HTR-8/SVneo (cell line): ENCODE results near the gene LDLRAD3.

Source experiments
- DNase-seq: peaks from one replicate; pipeline ENCODE4 v3.0.0; 2011; ENCODE audit warnings: low spot score, mixed read lengths; ENCODE audit not compliant: insufficient read length
- FAIRE-seq: peaks from 2 replicates; lab custom pipeline; 2011; peaks lifted over from hg19 to GRCh38; lab: Jason Lieb, UNC

Gene LDLRAD3

GRCh38 chr11:36149538-36150242 is 205.8 kb downstream of the LDLRAD3 start:
- FAIRE-seq (peak; percentile 96), DNase-seq (peak; percentile 96)

GRCh38 chr11:36150986-36151385 is 207.1 kb downstream of the LDLRAD3 start:
- no peak for DNase-seq

GRCh38 chr11:36151933-36152580 is 208.2 kb downstream of the LDLRAD3 start:
- no peak for FAIRE-seq
- no peak for DNase-seq

More at GRCh38 chr11:36150986-36151385, 207.1 kb downstream of the LDLRAD3 start:
- FAIRE-seq, result no peak

GRCh38 chr11:36153551-36153950 is 209.7 kb downstream of the LDLRAD3 start:
- DNase-seq, result no peak
- no peak for FAIRE-seq

- FAIRE-seq (no peak), DNase-seq (no peak)
Observed at GRCh38 chr11:36155124-36155561, 211.3 kb downstream of the LDLRAD3 start.

GRCh38 chr11:36155770-36156160 is 211.9 kb downstream of the LDLRAD3 start:
- DNase-seq (no peak), FAIRE-seq (no peak)

GRCh38 chr11:36156161-36156816 is 212.4 kb downstream of the LDLRAD3 start:
- no peak for FAIRE-seq

GRCh38 chr11:36156817-36157519 is 213.1 kb downstream of the LDLRAD3 start:
- DNase-seq (no peak), FAIRE-seq (no peak)

More at GRCh38 chr11:36156161-36156816, 212.4 kb downstream of the LDLRAD3 start:
- DNase-seq, result no peak

- no peak for FAIRE-seq
- DNase-seq, result no peak
Observed at GRCh38 chr11:36160091-36160490, 216.2 kb downstream of the LDLRAD3 start.

- no peak for DNase-seq
- FAIRE-seq, result no peak
Observed at GRCh38 chr11:36161572-36161971, 217.7 kb downstream of the LDLRAD3 start.

- no peak for DNase-seq
- FAIRE-seq, result peak; percentile 44
Observed at GRCh38 chr11:36162006-36162882, 218.4 kb downstream of the LDLRAD3 start.

- no peak for DNase-seq
- FAIRE-seq, result no peak
Observed at GRCh38 chr11:36162883-36163434, 219.1 kb downstream of the LDLRAD3 start.

GRCh38 chr11:36164506-36165250 is 220.8 kb downstream of the LDLRAD3 start:
- no peak for DNase-seq
- no peak for FAIRE-seq

GRCh38 chr11:36165621-36166397 is 221.9 kb downstream of the LDLRAD3 start:
- peak; percentile 43 for DNase-seq
- no peak for FAIRE-seq

- no peak for DNase-seq
Observed at GRCh38 chr11:36167073-36167472, 223.2 kb downstream of the LDLRAD3 start.

GRCh38 chr11:36167729-36168128 is 223.9 kb downstream of the LDLRAD3 start:
- no peak for FAIRE-seq
- DNase-seq, result no peak

More at GRCh38 chr11:36167073-36167472, 223.2 kb downstream of the LDLRAD3 start:
- no peak for FAIRE-seq

GRCh38 chr11:36177836-36178235 is 234.0 kb downstream of the LDLRAD3 start:
- DNase-seq, result no peak
- FAIRE-seq, result no peak
